Measurements from ENCODE around the gene SLC4A4.

Gene SLC4A4

GRCh38 chr4:71453531-71453930 is 114.7 kb downstream of the SLC4A4 start:
- Histone ChIP-seq H3K4me1 (ENCODE audit: insufficient read depth, poor library complexity, severe bottlenecking) (peaks cover 3% of the 10 kb centered on the region), H3K9me3 (ENCODE audit: severe bottlenecking) (no peaks in the 10 kb centered on the region), H3K36me3 (ENCODE audit: low read depth) (no peaks in the 10 kb centered on the region), H3K27me3 (ENCODE audit: insufficient read depth, poor library complexity, severe bottlenecking) (no peaks in the 10 kb centered on the region), H3K4me3 (ENCODE audit: severe bottlenecking) (no peak overlapping the region), H3K27ac (ENCODE audit: poor library complexity, severe bottlenecking) (no peak overlapping the region)
- DNase-seq (ENCODE audit: low spot score) (no peak), ATAC-seq (ENCODE audit: low read depth) (no peak)
- TF ChIP-seq CTCF (IDR thresholded peaks at IDR 0.05; ENCODE audit: poor library complexity, severe bottlenecking): no peak

- Histone ChIP-seq H3K27me3 (ENCODE audit: insufficient read depth, poor library complexity, severe bottlenecking) (no peaks in the 10 kb centered on the region), H3K36me3 (ENCODE audit: low read depth) (no peaks in the 10 kb centered on the region), H3K4me1 (ENCODE audit: insufficient read depth, poor library complexity, severe bottlenecking) (peaks cover 3% of the 10 kb centered on the region), H3K9me3 (ENCODE audit: severe bottlenecking) (no peaks in the 10 kb centered on the region), H3K27ac (ENCODE audit: poor library complexity, severe bottlenecking) (no peak overlapping the region), H3K4me3 (ENCODE audit: severe bottlenecking) (no peak overlapping the region)
- no peak for TF ChIP-seq CTCF (IDR thresholded peaks at IDR 0.05; ENCODE audit: poor library complexity, severe bottlenecking)
- no peak for DNase-seq (ENCODE audit: low spot score)
- peak; percentile 96 for ATAC-seq (ENCODE audit: low read depth)
Measured at GRCh38 chr4:71456841-71457240, 118.0 kb downstream of the SLC4A4 start.

GRCh38 chr4:71460371-71460770 is 121.6 kb downstream of the SLC4A4 start:
- no peaks in the 10 kb centered on the region for H3K9me3 ChIP-seq (ENCODE audit: severe bottlenecking)
- H3K27ac ChIP-seq (ENCODE audit: poor library complexity, severe bottlenecking): no peak overlapping the region
- no peaks in the 10 kb centered on the region for H3K27me3 ChIP-seq (ENCODE audit: insufficient read depth, poor library complexity, severe bottlenecking)
- no peak for TF ChIP-seq CTCF (IDR thresholded peaks at IDR 0.05; ENCODE audit: poor library complexity, severe bottlenecking)
- H3K36me3 ChIP-seq (ENCODE audit: low read depth): no peaks in the 10 kb centered on the region
- no peak overlapping the region for H3K4me3 ChIP-seq (ENCODE audit: severe bottlenecking)
- ATAC-seq (ENCODE audit: low read depth) (no peak), DNase-seq (ENCODE audit: low spot score) (no peak)
- peaks cover 3% of the 10 kb centered on the region for H3K4me1 ChIP-seq (ENCODE audit: insufficient read depth, poor library complexity, severe bottlenecking)

- no peaks in the 10 kb centered on the region for H3K9me3 ChIP-seq (ENCODE audit: severe bottlenecking)
- ATAC-seq (ENCODE audit: low read depth) (no peak), DNase-seq (ENCODE audit: low spot score) (no peak)
- no peaks in the 10 kb centered on the region for H3K27me3 ChIP-seq (ENCODE audit: insufficient read depth, poor library complexity, severe bottlenecking)
- H3K36me3 ChIP-seq (ENCODE audit: low read depth): no peaks in the 10 kb centered on the region
- no peak for TF ChIP-seq CTCF (IDR thresholded peaks at IDR 0.05; ENCODE audit: poor library complexity, severe bottlenecking)
- peaks cover 3% of the 10 kb centered on the region for H3K4me1 ChIP-seq (ENCODE audit: insufficient read depth, poor library complexity, severe bottlenecking)
- H3K4me3 ChIP-seq (ENCODE audit: severe bottlenecking): no peak overlapping the region
- H3K27ac ChIP-seq (ENCODE audit: poor library complexity, severe bottlenecking): no peak overlapping the region
Measured at GRCh38 chr4:71461422-71461821, 122.6 kb downstream of the SLC4A4 start.

- no peaks in the 10 kb centered on the region for H3K27me3 ChIP-seq (ENCODE audit: insufficient read depth, poor library complexity, severe bottlenecking)
- TF ChIP-seq CTCF (IDR thresholded peaks at IDR 0.05; ENCODE audit: poor library complexity, severe bottlenecking): no peak
- no peaks in the 10 kb centered on the region for H3K4me1 ChIP-seq (ENCODE audit: insufficient read depth, poor library complexity, severe bottlenecking)
- no peaks in the 10 kb centered on the region for H3K36me3 ChIP-seq (ENCODE audit: low read depth)
- H3K4me3 ChIP-seq (ENCODE audit: severe bottlenecking): no peak overlapping the region
- no peaks in the 10 kb centered on the region for H3K9me3 ChIP-seq (ENCODE audit: severe bottlenecking)
- DNase-seq (ENCODE audit: low spot score): no peak
- no peak overlapping the region for H3K27ac ChIP-seq (ENCODE audit: poor library complexity, severe bottlenecking)
- ATAC-seq (ENCODE audit: low read depth): no peak
Measured at GRCh38 chr4:71466775-71467174, 128.0 kb downstream of the SLC4A4 start.
